ENCODE measurements around the gene SERPINB2.
"Not testable (repeated sequence)": the region's sequence is repeated elsewhere in the genome, so short reads cannot be mapped to it uniquely, and the experiment has no call there.

Gene SERPINB2

GRCh38 chr18:63890237-63890949 lies 2.9 kb downstream of the SERPINB2 start:
- DNase-seq: no peak

DNA sequence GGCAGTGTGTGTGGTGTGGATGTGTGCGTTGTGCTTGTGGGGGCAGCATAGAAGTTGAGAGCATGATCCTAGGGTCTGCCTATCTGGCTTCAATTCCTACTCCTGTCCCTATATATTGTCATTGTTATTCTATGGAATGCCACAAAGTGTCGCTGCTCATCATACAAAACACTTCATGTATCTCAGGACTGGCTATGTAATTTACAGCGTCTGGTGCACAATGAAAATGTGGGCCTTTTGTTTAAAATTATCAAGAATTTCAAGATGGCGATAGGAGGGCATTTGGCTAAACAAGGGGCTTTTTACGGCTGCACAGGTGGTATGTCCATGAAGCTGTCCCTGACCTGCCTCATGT lies 3.4 kb downstream of the SERPINB2 start:
- DNase-seq: peak; percentile 49

DNA sequence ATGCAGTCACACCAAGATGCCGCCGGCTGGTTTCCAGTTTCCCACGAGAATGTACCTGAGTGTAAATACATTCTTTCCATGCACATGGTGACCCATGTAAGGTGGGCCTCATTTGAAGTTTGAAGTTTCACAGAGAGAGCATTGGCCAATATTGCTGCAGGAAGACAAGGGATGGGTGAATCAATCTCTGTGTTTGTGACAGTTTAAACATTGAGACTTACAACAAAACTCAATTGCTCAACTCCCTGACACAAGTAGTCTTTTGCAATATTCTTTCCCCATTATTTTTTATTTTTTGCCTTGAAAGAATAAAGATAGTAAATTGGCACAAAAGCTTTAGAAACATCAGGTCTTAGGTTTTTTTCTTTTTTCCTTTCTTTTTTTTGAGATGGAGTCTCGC lies 5.1 kb downstream of the SERPINB2 start:
- no peak for DNase-seq

DNA sequence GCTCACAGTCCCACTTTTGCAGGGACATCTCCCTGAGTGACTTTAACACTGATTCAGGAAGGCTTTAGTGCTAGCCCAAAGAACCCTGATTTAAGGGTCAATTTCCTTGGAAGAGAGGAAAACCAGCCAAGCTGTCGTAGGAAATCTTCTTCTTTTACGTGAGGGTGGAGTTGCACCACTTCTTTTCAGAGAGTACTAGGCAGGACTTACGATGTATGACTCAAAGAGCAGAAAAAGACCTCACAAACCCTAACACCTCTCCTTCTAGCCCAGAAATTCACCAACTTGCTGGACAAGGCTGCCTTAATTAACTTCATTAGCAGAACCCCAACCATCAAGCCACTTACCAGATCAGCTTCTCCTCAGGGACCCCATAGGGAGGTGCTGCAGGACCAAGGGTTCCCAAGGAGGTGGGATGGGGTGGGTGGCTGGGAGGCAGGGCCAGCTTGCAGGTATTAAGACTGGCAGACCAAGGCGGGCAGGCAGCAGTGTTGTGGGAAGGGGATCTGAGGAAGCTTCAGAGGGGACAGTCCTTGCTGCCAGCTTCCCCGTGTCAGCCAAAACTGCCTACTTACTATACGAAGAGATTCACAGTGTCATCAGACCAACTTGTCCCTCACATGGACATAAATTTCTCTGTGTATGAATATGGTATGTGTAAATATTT lies 6.7 kb downstream of the SERPINB2 start:
- no peak for DNase-seq

- no peak for DNase-seq
Observed at GRCh38 chr18:63895190-63895589, 7.7 kb downstream of the SERPINB2 start.

GRCh38 chr18:63897072-63897471 lies 9.6 kb downstream of the SERPINB2 start:
- DNase-seq: no peak

GRCh38 chr18:63899206-63899605 lies 11.7 kb downstream of the SERPINB2 start:
- no peak for DNase-seq

DNA sequence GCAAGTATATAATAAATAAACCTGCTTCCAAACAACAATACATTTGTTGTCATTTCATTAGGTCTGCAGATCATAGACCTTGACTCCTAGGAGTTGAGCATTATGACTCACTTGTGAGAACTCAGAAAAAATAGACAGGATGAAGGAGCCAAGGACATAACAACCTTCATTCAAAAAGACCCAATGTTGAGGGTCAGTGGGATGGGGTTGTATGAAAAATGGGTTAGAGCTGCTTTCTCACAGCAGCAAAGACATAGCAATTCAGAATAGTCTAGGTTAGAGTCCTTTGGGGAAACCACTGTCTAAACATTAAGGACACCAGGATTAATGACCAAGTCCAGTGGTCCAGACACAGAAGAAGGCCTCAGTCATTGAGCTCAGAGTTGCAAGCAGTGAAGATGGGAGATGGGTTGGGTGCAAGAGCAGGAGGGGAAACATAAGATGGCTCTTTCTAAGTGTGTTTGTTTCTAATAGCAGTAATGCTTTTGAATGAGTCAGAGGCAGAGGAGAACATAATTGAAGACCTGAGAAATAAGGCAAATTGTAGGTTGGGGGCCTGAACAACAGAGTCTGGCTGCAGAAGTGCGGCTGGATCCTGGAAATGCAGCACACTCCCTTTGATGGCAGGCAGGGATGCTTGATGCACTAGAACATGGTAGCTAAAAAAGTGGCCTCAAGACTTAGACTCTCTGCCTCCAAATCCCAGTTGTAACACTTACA lies 16.5 kb downstream of the SERPINB2 start:
- DNase-seq: no peak

DNA sequence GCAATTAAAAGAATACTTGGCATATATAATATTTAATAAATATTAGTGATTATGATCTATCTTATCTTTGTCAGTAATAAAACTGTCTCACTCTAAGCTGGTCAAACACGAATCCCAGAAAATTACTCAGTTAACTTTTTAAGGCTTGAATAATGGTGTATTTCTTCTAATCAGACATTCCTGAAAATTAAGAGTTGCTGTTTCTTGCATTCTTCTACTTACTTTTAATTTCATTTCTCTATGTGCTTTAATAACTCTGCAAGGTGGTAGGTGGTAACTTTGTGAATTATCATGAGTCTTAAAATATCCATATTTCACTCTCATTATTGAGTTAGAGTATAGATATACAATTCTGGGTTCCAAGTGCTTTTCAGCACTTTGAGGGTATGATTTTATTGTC lies 17.2 kb downstream of the SERPINB2 start:
- DNase-seq: no peak

DNA sequence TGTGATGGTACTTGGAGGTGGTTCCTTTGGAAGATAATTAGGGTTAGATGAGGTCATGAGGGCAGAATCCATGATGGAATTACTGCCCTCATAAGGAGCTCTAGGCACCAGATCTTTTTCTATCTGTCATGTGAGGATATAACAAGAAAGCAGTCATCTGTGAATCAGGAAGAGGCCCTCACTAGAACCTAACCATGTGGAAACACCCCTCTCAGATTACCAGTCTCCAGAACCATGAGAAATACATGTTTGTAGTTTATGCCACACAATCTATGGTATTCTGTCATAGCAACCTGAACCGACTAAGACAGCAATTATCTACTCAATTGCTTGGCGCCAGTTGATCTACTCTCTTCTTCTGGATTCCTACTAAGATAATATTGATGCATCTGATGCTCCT lies 17.9 kb downstream of the SERPINB2 start:
- DNase-seq: no peak

DNA sequence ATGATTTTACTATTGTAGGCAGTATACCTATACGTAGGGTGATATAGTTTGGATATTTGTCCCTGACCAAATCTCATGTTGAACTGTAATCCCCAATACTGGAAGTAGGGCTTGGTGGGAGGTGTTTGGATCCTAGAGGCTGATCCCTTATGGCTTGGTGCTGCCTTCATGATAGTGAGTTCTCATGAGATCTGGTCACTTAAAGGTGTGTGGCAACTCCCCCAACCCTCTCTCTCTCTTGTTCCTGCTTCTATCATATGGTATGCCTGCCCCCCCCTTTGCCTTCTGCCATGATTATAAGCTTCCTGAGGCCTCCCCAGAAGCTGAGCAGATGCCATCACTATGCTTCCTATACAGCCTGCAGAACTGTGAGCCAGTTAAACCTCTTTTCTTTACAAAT lies 18.6 kb downstream of the SERPINB2 start:
- no peak for DNase-seq

- no peak for DNase-seq
Observed at GRCh38 chr18:63907664-63908063, 20.2 kb downstream of the SERPINB2 start, which contains the start of gene SERPINB10. Gene SERPINB10 (plus strand): TSS chr18:63907958. CDS start chr18:63915511, 7,553 bp downstream.

- no peak for DNase-seq
Observed at GRCh38 chr18:63908858-63909257, 21.4 kb downstream of the SERPINB2 start.

GRCh38 chr18:63909870-63910269 lies 22.4 kb downstream of the SERPINB2 start:
- no peak for DNase-seq

DNA sequence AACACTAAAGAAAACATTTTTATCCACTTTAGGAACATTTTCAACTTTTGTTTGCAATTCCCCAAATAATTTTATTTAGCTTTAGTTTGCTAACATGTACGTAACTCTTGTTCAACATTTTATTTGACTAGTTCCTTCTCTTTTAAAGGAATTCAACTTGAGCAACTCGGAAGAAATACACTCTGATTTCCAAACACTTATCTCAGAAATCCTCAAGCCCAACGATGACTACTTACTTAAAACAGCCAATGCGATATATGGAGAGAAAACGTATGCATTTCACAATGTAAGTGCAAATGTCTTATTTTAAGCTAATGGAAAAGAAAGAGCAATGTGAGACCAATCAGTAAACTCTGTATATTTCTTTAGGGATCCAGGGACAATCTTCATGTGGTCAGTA lies 30.3 kb downstream of the SERPINB2 start:
- DNase-seq: no peak

GRCh38 chr18:63922049-63922448 lies 34.5 kb downstream of the SERPINB2 start:
- DNase-seq: no peak

- DNase-seq: no peak
Observed at GRCh38 chr18:63924551-63924950, 37.0 kb downstream of the SERPINB2 start.

DNA sequence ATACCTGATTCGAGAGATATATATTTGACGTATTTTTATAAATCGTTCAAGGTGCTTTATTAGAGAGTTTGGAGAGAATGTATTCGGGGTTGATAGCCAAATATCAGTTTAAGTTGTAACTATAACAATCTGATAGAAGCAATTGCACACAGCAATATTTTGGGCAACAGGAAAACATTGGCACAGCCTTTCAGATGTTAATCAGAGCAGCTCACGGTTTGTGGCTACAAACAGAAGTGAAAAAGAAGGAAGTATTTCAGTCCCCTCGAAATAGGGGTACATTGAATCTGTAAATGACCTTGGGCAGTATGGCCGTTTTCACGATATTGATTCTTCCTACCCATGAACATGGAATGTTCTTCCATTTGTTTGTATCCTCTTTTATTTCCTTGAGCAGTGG lies 40.8 kb downstream of the SERPINB2 start:
- no peak for DNase-seq

DNA sequence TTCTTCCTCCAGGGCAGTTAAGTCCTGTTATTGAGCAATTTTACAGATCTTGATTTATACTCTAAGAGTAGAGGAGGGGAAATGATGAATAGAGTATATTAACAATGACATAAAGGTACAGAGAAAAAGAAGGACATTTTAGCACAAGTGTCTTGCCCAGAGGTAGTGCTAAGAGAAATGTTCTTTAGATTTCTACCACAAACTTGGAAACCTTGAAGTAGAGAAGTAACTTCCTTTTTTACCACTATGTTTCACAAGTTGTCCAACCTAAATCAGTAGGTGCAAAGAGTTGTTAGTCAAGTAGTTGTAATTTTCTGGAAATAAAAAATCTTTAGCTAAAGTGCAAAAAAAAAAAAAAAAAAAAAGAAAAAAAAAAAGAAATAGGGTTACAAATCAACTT lies 41.9 kb downstream of the SERPINB2 start:
- not testable (repeated sequence) for DNase-seq

DNA sequence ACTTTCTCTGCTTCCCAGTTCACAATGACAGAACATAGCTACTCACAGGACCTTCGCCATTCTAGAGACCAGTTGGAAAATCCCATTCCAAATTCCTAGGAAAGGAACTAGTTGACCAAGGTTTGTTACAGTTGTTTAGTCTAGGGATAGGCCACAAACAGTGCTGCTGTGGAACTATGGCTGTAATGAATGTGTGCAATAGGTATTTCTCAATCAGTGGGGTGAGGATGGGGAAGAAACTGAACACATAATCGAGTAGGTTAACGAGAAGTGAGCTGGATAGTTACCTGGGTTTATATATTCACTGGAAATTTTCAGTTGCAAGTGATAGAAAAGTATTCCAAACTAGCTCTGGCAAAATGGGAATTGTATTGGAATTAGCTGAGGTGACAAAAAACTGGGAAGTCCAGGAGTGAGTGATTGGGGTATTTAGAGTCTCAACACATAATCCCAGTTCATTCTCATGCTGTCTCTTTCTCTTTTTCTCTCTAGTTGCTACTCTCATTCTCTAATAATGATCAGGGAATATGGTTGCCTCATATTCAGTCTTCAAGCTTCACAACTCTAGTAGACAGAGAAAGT lies 43.4 kb downstream of the SERPINB2 start:
- no peak for DNase-seq

- DNase-seq: peak; percentile 87
Observed at GRCh38 chr18:63936156-63936931, 48.8 kb downstream of the SERPINB2 start.

GRCh38 chr18:63936932-63937393 lies 49.5 kb downstream of the SERPINB2 start:
- DNase-seq: peak; percentile 29

GRCh38 chr18:63940008-63940407 lies 52.5 kb downstream of the SERPINB2 start:
- DNase-seq: no peak

All from RPMI8226 (cell line).